Measurements from ENCODE around the gene NEURL1B.

Gene NEURL1B

GRCh38 chr5:172645271-172646055, 4.4 kb downstream of the NEURL1B start:
- no CpG with 5 or more reads among the region's 11 CpGs for WGBS (ENCODE audit: extremely low coverage, insufficient coverage, insufficient read length)
- H4K91ac ChIP-seq (ENCODE audit: low read depth, low read length), result no peak overlapping the region
- H2BK120ac ChIP-seq (ENCODE audit: insufficient read depth, low read length, poor library complexity), result no peak overlapping the region

DNA sequence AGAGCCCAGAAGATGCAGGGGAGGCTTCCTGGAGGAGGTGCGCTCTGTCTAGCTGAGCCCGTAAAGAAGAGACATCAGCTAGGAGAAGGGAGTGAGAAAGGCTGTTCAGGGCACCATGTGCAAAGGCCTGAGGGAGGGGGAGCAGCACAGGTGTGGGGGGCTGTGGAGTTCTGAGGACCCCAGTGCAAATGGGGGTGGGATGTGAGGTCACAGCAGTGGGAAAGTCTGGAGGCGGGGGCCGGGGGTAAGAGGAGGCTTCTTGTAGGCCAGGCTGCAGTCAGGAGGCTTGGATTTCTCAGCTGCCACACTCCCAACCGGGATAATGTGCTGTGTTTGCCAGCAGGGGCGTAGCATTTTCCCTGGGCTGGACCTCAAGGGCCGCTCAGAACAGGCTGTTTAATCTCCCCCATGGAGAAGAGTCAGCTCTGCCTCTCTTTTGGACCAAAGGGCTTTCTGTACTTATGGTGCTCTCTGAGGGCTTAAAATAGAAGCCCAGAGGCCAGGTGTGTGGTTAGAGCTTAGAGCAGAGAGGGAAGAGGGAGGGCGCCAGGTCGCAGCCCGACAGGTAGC, 5.7 kb downstream of the NEURL1B start:
- Histone ChIP-seq H2BK5ac (ENCODE audit: low read depth, low read length, poor library complexity) (no peak overlapping the region), H3K79me1 (ENCODE audit: low read length) (no peaks in the 10 kb centered on the region), H3K27ac (ENCODE audit: low read depth, low read length) (no peak overlapping the region), H2BK120ac (ENCODE audit: insufficient read depth, low read length, poor library complexity) (no peak overlapping the region), H3K4ac (ENCODE audit: low read depth, low read length) (no peak overlapping the region), H2AFZ (ENCODE audit: insufficient read depth, low read length, poor library complexity) (no peak overlapping the region), H3K9ac (ENCODE audit: low read length) (no peak overlapping the region), H3K4me3 (ENCODE audit: low read depth, low read length) (no peak overlapping the region), H3K79me2 (ENCODE audit: control insufficient read depth, insufficient read depth, low read length, poor library complexity) (no peaks in the 10 kb centered on the region), H3K4me2 (ENCODE audit: low read length) (no peak overlapping the region), H2BK12ac (ENCODE audit: low read length) (no peak overlapping the region), H3K4me1 (ENCODE audit: control insufficient read depth in 1 of 2, insufficient read depth in 2 of 2, low read length in 2 of 2) (peaks cover 0 to 6% of the 10 kb centered on the region in 2 experiments), H3K9me3 (ENCODE audit: insufficient read depth, low read depth, low read length) (peaks cover 5% of the 10 kb centered on the region), H3K23ac (ENCODE audit: low read length) (no peak overlapping the region), H3K18ac (ENCODE audit: low read length) (no peak overlapping the region), H2AK5ac (ENCODE audit: low read length) (no peak overlapping the region), H4K91ac (ENCODE audit: low read depth, low read length) (no peak overlapping the region), H3K27me3 (ENCODE audit: insufficient read depth, low read length) (peaks cover 8% of the 10 kb centered on the region), H4K12ac (ENCODE audit: low read depth, low read length) (no peak overlapping the region), H3K14ac (ENCODE audit: low read length) (no peak overlapping the region), H4K8ac (ENCODE audit: low read depth, low read length) (no peak overlapping the region), H3K36me3 (ENCODE audit: control insufficient read depth in 1 of 2, insufficient read depth in 2 of 2, low read length in 2 of 2) (no peaks in the 10 kb centered on the region)
- no CpG with 5 or more reads among the region's 10 CpGs for WGBS (ENCODE audit: extremely low coverage, insufficient coverage, insufficient read length)
- peak in 1 of 2 donors; percentile 13 for DNase-seq

More at GRCh38 chr5:172645271-172646055, 4.4 kb downstream of the NEURL1B start:
- no peak overlapping the region for H4K8ac ChIP-seq (ENCODE audit: low read depth, low read length)
- H3K4me3 ChIP-seq (ENCODE audit: low read depth, low read length), result no peak overlapping the region
- no peak for DNase-seq
- no peak overlapping the region for H3K14ac ChIP-seq (ENCODE audit: low read length)
- peaks cover 3 to 12% of the 10 kb centered on the region in 2 experiments for H3K4me1 ChIP-seq (ENCODE audit: control insufficient read depth in 1 of 2, insufficient read depth in 2 of 2, low read length in 2 of 2)
- no peak overlapping the region for H4K12ac ChIP-seq (ENCODE audit: low read depth, low read length)
- H3K27me3 ChIP-seq (ENCODE audit: insufficient read depth, low read length), result peaks cover 20% of the 10 kb centered on the region
- no peak overlapping the region for H2BK12ac ChIP-seq (ENCODE audit: low read length)
- H3K27ac ChIP-seq (ENCODE audit: low read depth, low read length), result no peak overlapping the region
- no peak overlapping the region for H3K18ac ChIP-seq (ENCODE audit: low read length)
- H3K36me3 ChIP-seq (ENCODE audit: control insufficient read depth in 1 of 2, insufficient read depth in 2 of 2, low read length in 2 of 2), result no peaks in the 10 kb centered on the region
- H2AK5ac ChIP-seq (ENCODE audit: low read length), result no peak overlapping the region
- H3K4me2 ChIP-seq (ENCODE audit: low read length), result no peak overlapping the region
- no peak overlapping the region for H3K9ac ChIP-seq (ENCODE audit: low read length)
- H3K23ac ChIP-seq (ENCODE audit: low read length), result no peak overlapping the region
- H3K79me2 ChIP-seq (ENCODE audit: control insufficient read depth, insufficient read depth, low read length, poor library complexity), result no peaks in the 10 kb centered on the region
- no peak overlapping the region for H3K4ac ChIP-seq (ENCODE audit: low read depth, low read length)
- H3K9me3 ChIP-seq (ENCODE audit: insufficient read depth, low read depth, low read length), result peaks cover 5% of the 10 kb centered on the region
- H2AFZ ChIP-seq (ENCODE audit: insufficient read depth, low read length, poor library complexity), result no peak overlapping the region
- no peak overlapping the region for H2BK5ac ChIP-seq (ENCODE audit: low read depth, low read length, poor library complexity)
- H3K79me1 ChIP-seq (ENCODE audit: low read length), result no peaks in the 10 kb centered on the region

GRCh38 chr5:172647352-172648012, 6.4 kb downstream of the NEURL1B start:
- no peak for DNase-seq
- Histone ChIP-seq H3K4ac (ENCODE audit: low read depth, low read length) (no peak overlapping the region), H2BK12ac (ENCODE audit: low read length) (no peak overlapping the region), H2BK5ac (ENCODE audit: low read depth, low read length, poor library complexity) (no peak overlapping the region), H3K18ac (ENCODE audit: low read length) (no peak overlapping the region), H3K14ac (ENCODE audit: low read length) (no peak overlapping the region), H3K4me3 (ENCODE audit: low read depth, low read length) (no peak overlapping the region), H2BK120ac (ENCODE audit: insufficient read depth, low read length, poor library complexity) (no peak overlapping the region), H3K9ac (ENCODE audit: low read length) (no peak overlapping the region), H3K79me1 (ENCODE audit: low read length) (no peaks in the 10 kb centered on the region), H4K8ac (ENCODE audit: low read depth, low read length) (no peak overlapping the region), H3K36me3 (ENCODE audit: control insufficient read depth in 1 of 2, insufficient read depth in 2 of 2, low read length in 2 of 2) (no peaks in the 10 kb centered on the region), H3K9me3 (ENCODE audit: insufficient read depth, low read depth, low read length) (peaks cover 3% of the 10 kb centered on the region), H3K27ac (ENCODE audit: low read depth, low read length) (no peak overlapping the region), H3K4me2 (ENCODE audit: low read length) (no peak overlapping the region), H3K23ac (ENCODE audit: low read length) (no peak overlapping the region), H3K79me2 (ENCODE audit: control insufficient read depth, insufficient read depth, low read length, poor library complexity) (no peaks in the 10 kb centered on the region), H2AFZ (ENCODE audit: insufficient read depth, low read length, poor library complexity) (no peak overlapping the region), H4K12ac (ENCODE audit: low read depth, low read length) (no peak overlapping the region), H2AK5ac (ENCODE audit: low read length) (no peak overlapping the region), H4K91ac (ENCODE audit: low read depth, low read length) (no peak overlapping the region), H3K4me1 (ENCODE audit: control insufficient read depth in 1 of 2, insufficient read depth in 2 of 2, low read length in 2 of 2) (peaks cover 0 to 6% of the 10 kb centered on the region in 2 experiments), H3K27me3 (ENCODE audit: insufficient read depth, low read length) (peaks cover 2% of the 10 kb centered on the region)
- WGBS (ENCODE audit: extremely low coverage, insufficient coverage, insufficient read length), result no CpG with 5 or more reads among the region's 11 CpGs

DNA sequence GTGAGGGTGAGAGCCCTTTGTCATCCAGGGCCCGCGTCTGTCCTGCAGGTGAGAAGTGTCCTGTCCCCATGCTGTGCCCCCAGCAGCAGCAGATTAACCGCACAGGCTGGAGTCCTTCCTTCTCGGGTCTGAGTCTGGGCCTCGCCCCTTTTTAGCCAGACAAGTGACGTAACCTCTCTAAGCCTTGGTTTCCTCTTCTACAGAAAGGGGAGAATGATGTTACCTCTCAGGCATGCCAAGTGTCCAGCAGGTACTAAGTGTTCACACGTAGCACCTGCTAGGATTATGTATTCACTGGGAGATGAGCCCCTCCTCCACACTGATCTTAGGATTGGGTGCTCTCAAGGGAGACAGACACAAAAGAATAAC, 6.9 kb downstream of the NEURL1B start:
- no peaks in the 10 kb centered on the region for H3K27me3 ChIP-seq (ENCODE audit: insufficient read depth, low read length)
- no peak overlapping the region for H3K4me2 ChIP-seq (ENCODE audit: low read length)
- H3K14ac ChIP-seq (ENCODE audit: low read length), result no peak overlapping the region
- H2BK12ac ChIP-seq (ENCODE audit: low read length), result no peak overlapping the region
- H3K9me3 ChIP-seq (ENCODE audit: insufficient read depth, low read depth, low read length), result peaks cover 3% of the 10 kb centered on the region
- no peak overlapping the region for H4K91ac ChIP-seq (ENCODE audit: low read depth, low read length)
- H3K27ac ChIP-seq (ENCODE audit: low read depth, low read length), result no peak overlapping the region
- no peak overlapping the region for H2AFZ ChIP-seq (ENCODE audit: insufficient read depth, low read length, poor library complexity)
- WGBS (ENCODE audit: extremely low coverage, insufficient coverage, insufficient read length), result no CpG with 5 or more reads among the region's 7 CpGs
- peak; percentile 19 to 58 for DNase-seq
- peaks cover 0 to 6% of the 10 kb centered on the region in 2 experiments for H3K4me1 ChIP-seq (ENCODE audit: control insufficient read depth in 1 of 2, insufficient read depth in 2 of 2, low read length in 2 of 2)
- H3K79me2 ChIP-seq (ENCODE audit: control insufficient read depth, insufficient read depth, low read length, poor library complexity), result no peaks in the 10 kb centered on the region
- no peaks in the 10 kb centered on the region for H3K79me1 ChIP-seq (ENCODE audit: low read length)
- H3K4me3 ChIP-seq (ENCODE audit: low read depth, low read length), result no peak overlapping the region
- H3K36me3 ChIP-seq (ENCODE audit: control insufficient read depth in 1 of 2, insufficient read depth in 2 of 2, low read length in 2 of 2), result no peaks in the 10 kb centered on the region
- no peak overlapping the region for H3K4ac ChIP-seq (ENCODE audit: low read depth, low read length)
- no peak overlapping the region for H2BK120ac ChIP-seq (ENCODE audit: insufficient read depth, low read length, poor library complexity)
- H4K12ac ChIP-seq (ENCODE audit: low read depth, low read length), result no peak overlapping the region
- no peak overlapping the region for H3K18ac ChIP-seq (ENCODE audit: low read length)
- no peak overlapping the region for H2AK5ac ChIP-seq (ENCODE audit: low read length)
- no peak overlapping the region for H3K9ac ChIP-seq (ENCODE audit: low read length)
- H2BK5ac ChIP-seq (ENCODE audit: low read depth, low read length, poor library complexity), result no peak overlapping the region
- no peak overlapping the region for H4K8ac ChIP-seq (ENCODE audit: low read depth, low read length)
- H3K23ac ChIP-seq (ENCODE audit: low read length), result no peak overlapping the region
